Mesenchymal stem cell (in vitro differentiated cells and primary cell): Measurements from ENCODE around the gene DLG4.
A peak's percentile ranks its signal among the peaks of the same experiment; 100 is the strongest.

Source experiments
- DNase-seq: peaks from one replicate; pipeline ENCODE4 v3.0.0-alpha.2; 2013
- H2AFZ ChIP-seq: one replicate; pipeline ENCODE4 v1.6.1; 2013; ENCODE audit warnings: low read depth, mild to moderate bottlenecking, control low read depth, inconsistent platforms, low read length, moderate library complexity
- H2AK5ac ChIP-seq: 2 replicates; pipeline ENCODE4 v1.6.1; 2013; ENCODE audit warnings: low read length, moderate library complexity, mild to moderate bottlenecking, inconsistent platforms; ENCODE audit not compliant: severe bottlenecking
- H2BK120ac ChIP-seq: one replicate; pipeline ENCODE4 v1.6.1; 2013; ENCODE audit warnings: low read depth, mild to moderate bottlenecking, inconsistent platforms, low read length, moderate library complexity
- H2BK12ac ChIP-seq, 2 experiments: one replicate each; pipeline ENCODE4 v1.6.1; 2013; ENCODE audit warnings: inconsistent platforms in 2 of 2, low read length in 2 of 2, mild to moderate bottlenecking in 2 of 2, moderate library complexity in 2 of 2, control low read depth in 1 of 2
- H2BK15ac ChIP-seq: one replicate; pipeline ENCODE4 v1.6.1; 2013; ENCODE audit warnings: mild to moderate bottlenecking, low read depth, inconsistent platforms; ENCODE audit not compliant: poor library complexity, severe bottlenecking
- H2BK5ac ChIP-seq: 2 replicates; pipeline ENCODE4 v1.6.1; 2013; ENCODE audit warnings: low read depth, mild to moderate bottlenecking, low read length, control low read depth, inconsistent platforms; ENCODE audit not compliant: poor library complexity, severe bottlenecking
- H3K14ac ChIP-seq, 2 experiments: one replicate each; pipeline ENCODE4 v1.6.1; 2013; ENCODE audit warnings: inconsistent platforms in 2 of 2, low read length in 2 of 2, control low read depth in 1 of 2, mild to moderate bottlenecking in 1 of 2, moderate library complexity in 1 of 2
- H3K18ac ChIP-seq, 2 experiments: one replicate each; pipeline ENCODE4 v1.6.1; 2013; ENCODE audit warnings: inconsistent platforms in 2 of 2, low read length in 2 of 2, control low read depth in 1 of 2, low read depth in 1 of 2, mild to moderate bottlenecking in 1 of 2
- H3K23ac ChIP-seq, 2 experiments: one replicate each; pipeline ENCODE4 v1.6.1; 2013; ENCODE audit warnings: inconsistent platforms in 2 of 2, low read length in 2 of 2, mild to moderate bottlenecking in 2 of 2, moderate library complexity in 2 of 2, control low read depth in 1 of 2
- H3K27ac ChIP-seq: 2 replicates; pipeline ENCODE4 v1.5.1; 2013; ENCODE audit warnings: mild to moderate bottlenecking, moderate library complexity, low read length, control low read depth, inconsistent platforms; ENCODE audit not compliant: poor library complexity, severe bottlenecking
- H3K27me3 ChIP-seq, 2 experiments: 2 replicates each; pipeline versions ENCODE4 v1.6.1 to v1.7.0; 2013; ENCODE audit warnings: low read length in 2 of 2, mild to moderate bottlenecking in 2 of 2, moderate library complexity in 2 of 2, control low read depth in 1 of 2, inconsistent platforms in 1 of 2; ENCODE audit not compliant: control insufficient read depth in 1 of 2, insufficient read depth in 1 of 2
- H3K36me3 ChIP-seq, 2 experiments: 2 replicates each; pipeline versions ENCODE4 v1.6.1 to v1.7.0; 2013; ENCODE audit warnings: low read length in 2 of 2, control low read depth in 1 of 2, inconsistent platforms in 1 of 2, low read depth in 1 of 2, mild to moderate bottlenecking in 1 of 2; ENCODE audit not compliant: insufficient read depth in 2 of 2, control insufficient read depth in 1 of 2
- H3K4ac ChIP-seq, 2 experiments: one replicate each; pipeline ENCODE4 v1.6.1; 2013; ENCODE audit warnings: inconsistent platforms in 2 of 2, low read length in 2 of 2, mild to moderate bottlenecking in 2 of 2, moderate library complexity in 2 of 2, control low read depth in 1 of 2, low read depth in 1 of 2
- H3K4me1 ChIP-seq: 2 replicates; pipeline ENCODE4 v1.6.1; 2013; ENCODE audit warnings: low read depth, low read length, control low read depth; ENCODE audit not compliant: control insufficient read depth, insufficient read depth
- H3K4me2 ChIP-seq: 2 replicates; pipeline ENCODE4 v1.6.1; 2013; ENCODE audit warnings: low read length, mild to moderate bottlenecking, inconsistent platforms; ENCODE audit not compliant: poor library complexity, severe bottlenecking
- H3K4me3 ChIP-seq, 2 experiments: 2 replicates each; pipeline versions ENCODE4 v1.5.1 to v1.7.0; 2013; ENCODE audit warnings: low read length in 2 of 2, mild to moderate bottlenecking in 2 of 2, control low read depth in 1 of 2, low read depth in 1 of 2; ENCODE audit not compliant: insufficient read depth in 1 of 2
- H3K79me1 ChIP-seq: replicated peaks from 2 replicates; pipeline ENCODE4 v1.6.1; 2013; ENCODE audit warnings: mild to moderate bottlenecking, control low read depth, low read length, inconsistent platforms; ENCODE audit not compliant: poor library complexity, severe bottlenecking
- H3K9ac ChIP-seq: 2 replicates; pipeline ENCODE4 v1.7.0; 2013; ENCODE audit warnings: mild to moderate bottlenecking, low read length, moderate library complexity
- H3K9me3 ChIP-seq: 2 replicates; pipeline ENCODE4 v1.7.0; 2013; ENCODE audit warnings: mild to moderate bottlenecking, low read length; ENCODE audit not compliant: control insufficient read depth
- H4K8ac ChIP-seq: one replicate; pipeline ENCODE4 v1.6.1; 2013; ENCODE audit warnings: inconsistent platforms, mild to moderate bottlenecking, low read length, moderate library complexity
- H4K91ac ChIP-seq: one replicate; pipeline ENCODE4 v1.6.1; 2013; ENCODE audit warnings: mild to moderate bottlenecking, low read length, inconsistent platforms
- WGBS: methylation state at CpG from one replicate; pipeline ENCODE4 v1.1.7; 2013; ENCODE audit warnings: mixed read lengths; 5-methylcytosine and 5-hydroxymethylcytosine counted together

The DLG4 gene

DNA sequence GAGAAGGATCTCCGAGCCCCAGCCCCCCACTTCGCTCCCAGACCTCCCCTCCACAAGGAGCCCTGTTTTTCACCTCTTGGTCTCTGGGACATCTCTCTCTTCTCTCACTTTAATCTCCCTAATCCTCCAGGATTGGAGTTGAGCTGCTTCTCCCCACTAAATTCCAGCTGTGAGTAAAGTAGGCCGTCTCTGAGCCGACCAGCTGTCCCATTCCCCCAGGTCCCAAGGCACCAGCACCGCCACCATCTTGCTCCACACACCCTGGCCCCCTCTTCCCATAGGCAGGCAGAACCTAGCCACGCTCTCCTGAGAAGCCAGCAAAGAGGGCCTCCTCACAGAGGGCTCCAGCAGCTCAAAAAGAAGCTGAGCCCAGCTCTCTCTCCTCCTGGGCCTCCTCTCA is 878 bp downstream of the DLG4 start:
- peak overlapping the region; percentile 58 for H2BK120ac ChIP-seq
- no peak for DNase-seq
- no peak overlapping the region for H3K4me3 ChIP-seq
- H3K9me3 ChIP-seq = no peaks in the 10 kb centered on the region
- no peak overlapping the region for H2BK15ac ChIP-seq
- WGBS = 84% methylated on average over 6 of the region's 6 CpGs
- no peak overlapping the region for H3K27ac ChIP-seq
- peaks cover 18% of the 10 kb centered on the region for H3K79me1 ChIP-seq
- H3K4me1 ChIP-seq = peaks cover 62% of the 10 kb centered on the region
- H4K91ac ChIP-seq = peak overlapping the region; percentile 57
- H2BK12ac ChIP-seq = peak overlapping the region; percentile 70 to 75
- no peaks in the 10 kb centered on the region for H3K27me3 ChIP-seq
- peak overlapping the region; percentile 38 for H2AK5ac ChIP-seq
- peak overlapping the region in 1 of 2 experiments; percentile 36 for H3K4ac ChIP-seq
- no peak overlapping the region for H3K23ac ChIP-seq
- no peak overlapping the region for H2AFZ ChIP-seq
- peaks cover 28 to 31% of the 10 kb centered on the region in 2 experiments for H3K36me3 ChIP-seq
- peak overlapping the region; percentile 38 to 45 for H3K18ac ChIP-seq
- no peak overlapping the region for H3K4me2 ChIP-seq
- no peak overlapping the region for H3K14ac ChIP-seq
- peak overlapping the region; percentile 91 for H4K8ac ChIP-seq
- H2BK5ac ChIP-seq = no peak overlapping the region
- H3K9ac ChIP-seq = peak overlapping the region; percentile 96

GRCh38 chr17:7218166-7218565 is 1.5 kb downstream of the DLG4 start:
- peak overlapping the region in 1 of 2 experiments; percentile 60 for H3K23ac ChIP-seq
- 86% methylated on average over 6 of the region's 6 CpGs for WGBS
- H2AFZ ChIP-seq = no peak overlapping the region
- peak overlapping the region; percentile 48 for H4K91ac ChIP-seq
- H3K79me1 ChIP-seq = peaks cover 19% of the 10 kb centered on the region
- peak overlapping the region; percentile 18 to 56 for H2BK12ac ChIP-seq
- DNase-seq = no peak
- H3K27ac ChIP-seq = peak overlapping the region; percentile 21
- peaks cover 59% of the 10 kb centered on the region for H3K4me1 ChIP-seq
- no peak overlapping the region for H2BK5ac ChIP-seq
- H3K18ac ChIP-seq = peak overlapping the region; percentile 84 to 86
- peak overlapping the region; percentile 91 for H4K8ac ChIP-seq
- H3K4ac ChIP-seq = peak overlapping the region; percentile 29 to 76
- peak overlapping the region; percentile 98 for H2BK15ac ChIP-seq
- H3K4me3 ChIP-seq = peak overlapping the region; percentile 27 to 81
- H2BK120ac ChIP-seq = peak overlapping the region; percentile 82
- peak overlapping the region; percentile 94 for H3K9ac ChIP-seq
- H3K14ac ChIP-seq = peak overlapping the region in 1 of 2 experiments; percentile 12
- H2AK5ac ChIP-seq = peak overlapping the region; percentile 80
- peak overlapping the region; percentile 73 for H3K4me2 ChIP-seq
- no peaks in the 10 kb centered on the region for H3K9me3 ChIP-seq
- peaks cover 22 to 25% of the 10 kb centered on the region in 2 experiments for H3K36me3 ChIP-seq
- H3K27me3 ChIP-seq = no peaks in the 10 kb centered on the region

DNA sequence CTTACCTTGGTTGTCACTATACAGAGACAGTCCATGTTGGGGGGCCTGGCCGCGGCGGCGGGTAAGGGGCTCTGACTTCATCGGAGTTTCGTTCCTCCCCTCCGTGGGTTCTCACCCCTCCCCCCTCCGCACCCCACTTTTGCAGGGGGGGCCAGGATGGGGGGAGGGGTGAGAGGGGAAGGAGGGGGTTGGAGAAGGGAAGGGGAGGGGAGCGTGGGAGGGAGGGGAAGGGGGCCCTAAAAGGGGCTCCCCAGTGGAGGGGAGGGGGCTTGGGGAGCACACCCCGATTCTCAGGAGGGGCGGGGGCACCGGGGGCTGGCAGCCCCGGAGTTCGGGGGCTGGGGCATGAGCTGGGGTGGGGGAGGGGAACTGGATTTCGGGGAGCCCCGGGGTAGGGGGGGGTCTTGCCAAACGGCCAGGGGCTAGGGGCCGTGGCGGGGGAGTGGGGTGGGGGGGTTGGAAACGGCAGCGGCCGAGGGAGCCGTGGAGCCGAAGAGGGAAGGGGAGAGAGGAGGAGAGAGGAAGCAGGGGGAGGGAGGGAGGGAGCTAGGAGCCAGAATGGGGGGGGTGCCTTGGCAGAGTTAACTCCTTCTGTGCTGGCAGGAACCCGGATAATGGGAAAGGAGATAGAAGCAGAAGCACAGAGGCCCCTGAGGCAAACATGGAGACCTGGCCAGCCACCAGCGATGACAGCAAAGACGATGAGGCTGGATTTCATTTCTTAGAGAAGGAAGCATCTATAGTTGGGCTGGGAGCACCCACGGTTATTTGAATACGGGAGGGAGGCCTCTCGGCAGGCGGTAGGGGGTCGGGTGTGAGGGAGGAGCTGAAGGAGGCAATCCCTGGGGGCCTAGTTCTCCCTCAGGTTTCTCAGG is 2.3 kb downstream of the DLG4 start:
- Histone ChIP-seq H3K27ac (peak overlapping the region; percentile 21), H2BK120ac (peak overlapping the region; percentile 98), H3K14ac (peak overlapping the region in 1 of 2 experiments; percentile 53), H3K4ac (peak overlapping the region; percentile 29 to 76), H3K27me3 (no peaks in the 10 kb centered on the region), H2BK12ac (peak overlapping the region; percentile 18 to 59), H3K9me3 (no peaks in the 10 kb centered on the region), H2BK5ac (no peak overlapping the region), H2AK5ac (peak overlapping the region; percentile 80), H3K36me3 (peaks cover 14 to 17% of the 10 kb centered on the region in 2 experiments), H4K91ac (peak overlapping the region; percentile 48), H2AFZ (no peak overlapping the region), H3K9ac (peak overlapping the region; percentile 94), H2BK15ac (peak overlapping the region; percentile 93), H3K4me2 (peak overlapping the region; percentile 92), H3K4me3 (peak overlapping the region; percentile 66 to 85), H3K23ac (no peak overlapping the region), H3K79me1 (peaks cover 17% of the 10 kb centered on the region), H4K8ac (peak overlapping the region; percentile 79), H3K4me1 (peaks cover 51% of the 10 kb centered on the region), H3K18ac (peak overlapping the region; percentile 37 to 86)
- WGBS = 4% methylated on average over 22 of the region's 32 CpGs
- DNase-seq = peak; percentile 81
